HepG2 (cell line): Measurements from ENCODE around the gene NPB. TPM values are rescaled to one million over a fixed set of nuclear protein-coding genes. Genes with fewer than 3 reads are reported as not detected.

Experiments used
- AHR ChIP-seq: IDR thresholded peaks from 2 replicates; pipeline ENCODE4 v1.6.1; 2018; ENCODE audit warnings: missing genetic modification reagents, missing compliant biosample characterization
- CEBPG ChIP-seq: IDR thresholded peaks from 2 replicates; pipeline ENCODE4 v1.6.1; 2016
- FOXK1 ChIP-seq: sonication (generic); formaldehyde crosslinking; IDR thresholded peaks from 2 replicates; pipeline ENCODE4 v1.4.0; 2020; ENCODE audit warnings: low read depth, missing genetic modification reagents, borderline replicate concordance
- IRF2 ChIP-seq: IDR thresholded peaks from 2 replicates; pipeline ENCODE4 v1.6.1; 2018; ENCODE audit warnings: missing genetic modification reagents, missing compliant biosample characterization
- JDP2 ChIP-seq: sonication (generic); formaldehyde crosslinking; IDR thresholded peaks from 2 replicates; pipeline ENCODE4 v1.8.1; 2022; ENCODE audit warnings: missing genetic modification reagents, borderline replicate concordance
- NCOA5 ChIP-seq: sonication (generic); formaldehyde crosslinking; IDR thresholded peaks from 2 replicates; pipeline ENCODE4 v1.4.0; 2020; ENCODE audit warnings: missing genetic modification reagents
- REXO4 ChIP-seq: sonication (generic); formaldehyde crosslinking; IDR thresholded peaks from 2 replicates; pipeline ENCODE4 v1.8.0; 2022; ENCODE audit warnings: missing genetic modification reagents, mild to moderate bottlenecking, borderline replicate concordance
- THAP9 ChIP-seq: sonication (generic); formaldehyde crosslinking; IDR thresholded peaks from 2 replicates; pipeline ENCODE4; 2020; ENCODE audit warnings: missing genetic modification reagents, mild to moderate bottlenecking, borderline replicate concordance
- TIGD3 ChIP-seq: sonication (generic); formaldehyde crosslinking; IDR thresholded peaks from 2 replicates; pipeline ENCODE4 v1.5.1; 2020; ENCODE audit warnings: mild to moderate bottlenecking, missing genetic modification reagents, borderline replicate concordance
- ZBTB10 ChIP-seq: sonication (generic); formaldehyde crosslinking; IDR thresholded peaks from 2 replicates; pipeline ENCODE4 v1.4.0; 2020; ENCODE audit warnings: missing genetic modification reagents, borderline replicate concordance
- ZNF432 ChIP-seq: sonication (generic); formaldehyde crosslinking; IDR thresholded peaks from 2 replicates; pipeline ENCODE4 v1.5.0; 2020; ENCODE audit warnings: missing genetic modification reagents, mild to moderate bottlenecking, borderline replicate concordance
- ZNF44 ChIP-seq: sonication (generic); formaldehyde crosslinking; IDR thresholded peaks from 2 replicates; pipeline ENCODE4 v1.5.1; 2020; ENCODE audit warnings: mild to moderate bottlenecking, missing genetic modification reagents
- ZNF556 ChIP-seq: sonication (generic); formaldehyde crosslinking; IDR thresholded peaks from 2 replicates; pipeline ENCODE4 v1.4.0; 2020; ENCODE audit warnings: mild to moderate bottlenecking, missing genetic modification reagents, borderline replicate concordance
- ZNF761 ChIP-seq: sonication (generic); formaldehyde crosslinking; conservative IDR thresholded peaks from 2 replicates; pipeline ENCODE4 v1.4.0; 2020; ENCODE audit warnings: mild to moderate bottlenecking, missing genetic modification reagents
- polyA plus RNA-seq, 8 experiments: library from polyadenylated mRNA; depleted of rRNA in 3 of 8; stranded (reverse) in 7 of 8; unstranded in 1 of 8; fragments of >200 nt; fragmentation: Illumina TruSeq in 4 of 8; extraction: Trizol in 4 of 8; gene quantifications; 2 replicates each; pipeline versions ENCODE4 v1.2.1 to v1.2.3, GENCODE V29; 2011 to 2016; ENCODE audit warnings: low read depth in 4 of 8, missing spikeins in 1 of 8, mixed read lengths in 1 of 8; ENCODE audit not compliant: insufficient read depth in 1 of 8
- total RNA-seq, 5 experiments: library from RNA; depleted of rRNA; stranded (reverse); fragments of >200 nt; fragmentation: Illumina TruSeq; extraction: Trizol; gene quantifications; 2 replicates each; pipeline ENCODE4 v1.2.3, GENCODE V29; 2016; ENCODE audit warnings: low read depth in 1 of 5
- TF ChIP-seq, protein P1 (sequence below): sonication (generic); formaldehyde crosslinking; IDR thresholded peaks from 2 replicates; pipeline ENCODE4 v1.5.0; 2020; ENCODE audit warnings: mild to moderate bottlenecking, missing genetic modification reagents, borderline replicate concordance
- TF ChIP-seq, protein P2 (sequence below): IDR thresholded peaks from 2 replicates; pipeline ENCODE4 v1.6.1; 2016; ENCODE audit warnings: low read depth, control low read depth

Gene NPB
- total and polyA plus RNA-seq, 2 of the 13 experiments (the other 11 are each of a cell fraction or from before 2014, with no cell fraction given), result 0.11 to 0.93 TPM

DNA sequence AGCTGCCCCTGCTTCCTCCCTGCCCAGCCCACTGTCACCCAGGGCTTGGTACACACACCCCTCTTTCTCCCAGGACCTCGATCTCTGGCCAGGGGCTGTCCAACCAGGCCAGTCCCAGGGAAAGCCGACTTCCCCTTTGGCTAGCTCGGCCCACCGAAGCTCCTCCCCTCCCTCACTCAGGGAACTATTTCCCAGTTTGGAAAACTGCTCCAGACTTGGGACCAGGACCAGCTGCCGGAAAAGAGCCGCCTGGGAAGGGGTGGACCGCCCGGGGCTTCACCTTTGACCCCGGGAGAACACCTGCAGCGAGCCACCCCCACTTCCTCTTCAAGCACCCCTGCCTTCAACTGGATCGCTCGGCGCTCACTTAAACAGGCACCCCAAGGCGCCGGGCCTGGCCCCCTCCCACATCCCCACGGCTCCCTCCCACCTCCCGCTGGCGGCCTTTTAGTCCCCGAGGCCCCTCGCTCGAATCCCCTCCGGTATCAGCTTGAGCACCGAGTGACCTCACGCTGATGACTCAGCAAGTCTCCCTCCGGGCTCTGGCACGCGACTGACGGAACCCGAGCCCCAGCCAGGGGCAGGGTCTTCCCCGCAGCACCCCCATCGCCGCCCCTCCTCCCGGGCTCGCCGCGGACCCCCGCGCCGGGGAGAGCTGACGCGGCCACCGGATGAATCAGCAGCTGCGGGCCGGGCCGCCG lies 24.6 kb downstream of the NPB start (continued):
- no peak for TF ChIP-seq TIGD3
- TF ChIP-seq ZNF44 (CRISPR knock-in tag), result peak; percentile 75; the same call in 1 of the 2 replicates
- TF ChIP-seq THAP9 (CRISPR knock-in tag), result 0 out of 2 replicates have a peak, but pooled peaks have one; percentile 41
- TF ChIP-seq IRF2 (CRISPR knock-in tag), result peak; percentile 51; the same call in 1 of the 2 replicates
- peak; percentile 85 for TF ChIP-seq ZBTB10
- TF ChIP-seq, protein P1, sequence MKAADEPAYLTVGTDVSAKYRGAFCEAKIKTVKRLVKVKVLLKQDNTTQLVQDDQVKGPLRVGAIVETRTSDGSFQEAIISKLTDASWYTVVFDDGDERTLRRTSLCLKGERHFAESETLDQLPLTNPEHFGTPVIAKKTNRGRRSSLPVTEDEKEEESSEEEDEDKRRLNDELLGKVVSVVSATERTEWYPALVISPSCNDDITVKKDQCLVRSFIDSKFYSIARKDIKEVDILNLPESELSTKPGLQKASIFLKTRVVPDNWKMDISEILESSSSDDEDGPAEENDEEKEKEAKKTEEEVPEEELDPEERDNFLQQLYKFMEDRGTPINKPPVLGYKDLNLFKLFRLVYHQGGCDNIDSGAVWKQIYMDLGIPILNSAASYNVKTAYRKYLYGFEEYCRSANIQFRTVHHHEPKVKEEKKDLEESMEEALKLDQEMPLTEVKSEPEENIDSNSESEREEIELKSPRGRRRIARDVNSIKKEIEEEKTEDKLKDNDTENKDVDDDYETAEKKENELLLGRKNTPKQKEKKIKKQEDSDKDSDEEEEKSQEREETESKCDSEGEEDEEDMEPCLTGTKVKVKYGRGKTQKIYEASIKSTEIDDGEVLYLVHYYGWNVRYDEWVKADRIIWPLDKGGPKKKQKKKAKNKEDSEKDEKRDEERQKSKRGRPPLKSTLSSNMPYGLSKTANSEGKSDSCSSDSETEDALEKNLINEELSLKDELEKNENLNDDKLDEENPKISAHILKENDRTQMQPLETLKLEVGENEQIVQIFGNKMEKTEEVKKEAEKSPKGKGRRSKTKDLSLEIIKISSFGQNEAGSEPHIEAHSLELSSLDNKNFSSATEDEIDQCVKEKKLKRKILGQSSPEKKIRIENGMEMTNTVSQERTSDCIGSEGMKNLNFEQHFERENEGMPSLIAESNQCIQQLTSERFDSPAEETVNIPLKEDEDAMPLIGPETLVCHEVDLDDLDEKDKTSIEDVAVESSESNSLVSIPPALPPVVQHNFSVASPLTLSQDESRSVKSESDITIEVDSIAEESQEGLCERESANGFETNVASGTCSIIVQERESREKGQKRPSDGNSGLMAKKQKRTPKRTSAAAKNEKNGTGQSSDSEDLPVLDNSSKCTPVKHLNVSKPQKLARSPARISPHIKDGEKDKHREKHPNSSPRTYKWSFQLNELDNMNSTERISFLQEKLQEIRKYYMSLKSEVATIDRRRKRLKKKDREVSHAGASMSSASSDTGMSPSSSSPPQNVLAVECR (CRISPR knock-in tag), result peak; percentile 94; the same call in 1 of the 2 replicates
- TF ChIP-seq AHR (CRISPR knock-in tag), result no peak; the same call in 1 of the 2 replicates
- no peak for TF ChIP-seq ZNF761 (CRISPR knock-in tag)
- TF ChIP-seq FOXK1, result no peak
- no peak for TF ChIP-seq REXO4 (CRISPR knock-in tag)
- TF ChIP-seq ZNF432 (CRISPR knock-in tag), result no peak
- no peak; the same call in 1 of the 2 replicates for TF ChIP-seq JDP2 (CRISPR knock-in tag)
- TF ChIP-seq, protein P2, sequence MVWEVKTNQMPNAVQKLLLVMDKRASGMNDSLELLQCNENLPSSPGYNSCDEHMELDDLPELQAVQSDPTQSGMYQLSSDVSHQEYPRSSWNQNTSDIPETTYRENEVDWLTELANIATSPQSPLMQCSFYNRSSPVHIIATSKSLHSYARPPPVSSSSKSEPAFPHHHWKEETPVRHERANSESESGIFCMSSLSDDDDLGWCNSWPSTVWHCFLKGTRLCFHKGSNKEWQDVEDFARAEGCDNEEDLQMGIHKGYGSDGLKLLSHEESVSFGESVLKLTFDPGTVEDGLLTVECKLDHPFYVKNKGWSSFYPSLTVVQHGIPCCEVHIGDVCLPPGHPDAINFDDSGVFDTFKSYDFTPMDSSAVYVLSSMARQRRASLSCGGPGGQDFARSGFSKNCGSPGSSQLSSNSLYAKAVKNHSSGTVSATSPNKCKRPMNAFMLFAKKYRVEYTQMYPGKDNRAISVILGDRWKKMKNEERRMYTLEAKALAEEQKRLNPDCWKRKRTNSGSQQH (CRISPR knock-in tag), result no peak
- no peak for TF ChIP-seq NCOA5 (CRISPR knock-in tag)
- TF ChIP-seq ZNF556 (CRISPR knock-in tag), result no peak
- no peak for TF ChIP-seq CEBPG (CRISPR knock-in tag)
